Mesothelial cell of epicardium (in vitro differentiated cells): Measurements from ENCODE around the gene PHIP. TPM values are rescaled to one million over a fixed set of nuclear protein-coding genes. Genes with fewer than 3 reads are reported as not detected.

Experiments
- DNase-seq, 2 experiments: peaks; one replicate each; pipeline ENCODE4 v3.0.0; 2021; ENCODE audit warnings: low spot score in 2 of 2; ENCODE audit not compliant: unreplicated experiment in 2 of 2
- H3K27ac Mint-ChIP-seq: 2 replicates; pipeline ENCODE4 v1.8.0; 2021; ENCODE audit warnings: mixed read lengths
- H3K27me3 Mint-ChIP-seq: 2 replicates; pipeline ENCODE4 v1.8.0; 2021; ENCODE audit warnings: low read depth, mixed read lengths
- H3K36me3 Mint-ChIP-seq: 2 replicates; pipeline ENCODE4 v1.8.0; 2021; ENCODE audit warnings: mixed read lengths
- H3K4me1 Mint-ChIP-seq: 2 replicates; pipeline ENCODE4 v1.8.0; 2021; ENCODE audit warnings: mixed read lengths
- H3K4me3 Mint-ChIP-seq: 2 replicates; pipeline ENCODE4 v1.8.0; 2021; ENCODE audit warnings: mild to moderate bottlenecking, moderate library complexity, mixed read lengths
- H3K9me3 Mint-ChIP-seq: 2 replicates; pipeline ENCODE4 v1.8.0; 2021; ENCODE audit warnings: mixed read lengths
- total RNA-seq: library from RNA; stranded (reverse); gene quantifications from 3 replicates; pipeline ENCODE4 v1.2.1, GENCODE V29; 2021
- TF ChIP-seq, protein P1 (sequence below): fragments of 200-600 bp; sonication (generic); IDR thresholded peaks from one replicate; pipeline ENCODE4 v1.5.0; 2021; ENCODE audit warnings: antibody characterized with exemption; ENCODE audit not compliant: unreplicated experiment

The PHIP gene
- total RNA-seq, 1 donor from 2014 or later = 46.9 TPM

DNA sequence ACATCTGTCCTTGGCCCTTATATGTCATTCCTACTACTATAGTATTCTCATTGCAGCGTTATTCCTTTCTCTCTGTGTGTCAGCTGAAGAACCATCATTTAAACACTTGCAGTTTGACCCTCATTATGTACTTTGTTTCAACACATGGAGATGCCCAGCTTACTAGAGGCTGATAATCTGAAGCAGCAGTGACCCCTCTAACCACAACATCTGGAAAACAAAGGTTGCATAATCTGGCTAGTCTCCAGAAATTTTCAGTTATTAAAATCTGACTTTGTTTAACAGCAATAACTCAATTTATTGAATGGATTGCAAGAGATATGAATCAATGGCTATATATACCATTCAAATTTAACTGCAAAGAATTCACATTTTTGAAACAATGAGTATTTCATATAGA lies 6.6 kb upstream of the PHIP start:
- no peak overlapping the region for H3K4me3 Mint-ChIP-seq
- H3K27ac Mint-ChIP-seq = no peak overlapping the region
- peaks cover 2% of the 10 kb centered on the region for H3K4me1 Mint-ChIP-seq
- H3K27me3 Mint-ChIP-seq = peaks cover 6% of the 10 kb centered on the region
- DNase-seq = no peak
- TF ChIP-seq, protein P1, sequence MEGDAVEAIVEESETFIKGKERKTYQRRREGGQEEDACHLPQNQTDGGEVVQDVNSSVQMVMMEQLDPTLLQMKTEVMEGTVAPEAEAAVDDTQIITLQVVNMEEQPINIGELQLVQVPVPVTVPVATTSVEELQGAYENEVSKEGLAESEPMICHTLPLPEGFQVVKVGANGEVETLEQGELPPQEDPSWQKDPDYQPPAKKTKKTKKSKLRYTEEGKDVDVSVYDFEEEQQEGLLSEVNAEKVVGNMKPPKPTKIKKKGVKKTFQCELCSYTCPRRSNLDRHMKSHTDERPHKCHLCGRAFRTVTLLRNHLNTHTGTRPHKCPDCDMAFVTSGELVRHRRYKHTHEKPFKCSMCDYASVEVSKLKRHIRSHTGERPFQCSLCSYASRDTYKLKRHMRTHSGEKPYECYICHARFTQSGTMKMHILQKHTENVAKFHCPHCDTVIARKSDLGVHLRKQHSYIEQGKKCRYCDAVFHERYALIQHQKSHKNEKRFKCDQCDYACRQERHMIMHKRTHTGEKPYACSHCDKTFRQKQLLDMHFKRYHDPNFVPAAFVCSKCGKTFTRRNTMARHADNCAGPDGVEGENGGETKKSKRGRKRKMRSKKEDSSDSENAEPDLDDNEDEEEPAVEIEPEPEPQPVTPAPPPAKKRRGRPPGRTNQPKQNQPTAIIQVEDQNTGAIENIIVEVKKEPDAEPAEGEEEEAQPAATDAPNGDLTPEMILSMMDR = no peak
- no peaks in the 10 kb centered on the region for H3K36me3 Mint-ChIP-seq
- H3K9me3 Mint-ChIP-seq = no peaks in the 10 kb centered on the region

DNA sequence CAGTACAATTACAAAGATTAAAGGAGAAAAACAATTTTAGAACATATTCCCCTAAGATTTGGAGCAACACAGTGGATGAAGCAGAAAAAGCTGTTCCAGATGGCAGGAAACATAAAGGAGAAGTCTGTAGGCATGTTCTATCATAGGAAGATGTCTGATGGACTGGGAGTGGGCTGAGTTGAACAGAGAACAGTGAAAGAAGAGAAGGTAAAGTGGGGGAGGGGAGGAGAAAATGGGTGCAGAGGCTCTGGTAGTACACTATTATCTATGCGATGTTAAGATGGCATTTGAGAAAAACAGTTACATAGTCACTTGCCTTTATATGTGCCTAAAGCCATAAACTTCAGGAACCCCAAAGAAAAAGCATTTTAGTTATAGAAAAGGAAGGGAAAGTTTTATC lies 4.2 kb upstream of the PHIP start:
- TF ChIP-seq, protein P1 = no peak
- Mint-ChIP-seq H3K9me3 (no peaks in the 10 kb centered on the region), H3K27me3 (peaks cover 3% of the 10 kb centered on the region), H3K4me3 (no peak overlapping the region), H3K4me1 (peaks cover 10% of the 10 kb centered on the region), H3K27ac (no peak overlapping the region), H3K36me3 (no peaks in the 10 kb centered on the region)
- no peak for DNase-seq

DNA sequence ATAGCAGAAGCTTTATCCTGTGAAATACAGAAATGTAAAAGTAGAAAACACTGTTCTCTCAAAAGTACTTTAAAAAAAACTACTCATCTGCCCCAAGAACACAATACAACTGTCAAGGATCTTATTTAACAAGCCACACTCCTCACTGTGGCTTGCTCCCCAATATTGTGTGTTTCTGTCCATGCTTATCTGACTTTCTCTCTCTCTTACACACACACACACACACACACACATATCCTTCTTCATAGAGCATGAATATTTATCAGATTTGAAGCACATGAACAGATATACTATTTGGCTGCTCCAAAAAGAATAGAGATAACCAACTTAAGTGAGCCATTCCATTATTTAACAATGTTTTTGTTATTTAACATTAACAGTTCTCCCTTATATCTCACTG lies 3.6 kb upstream of the PHIP start:
- no peak for DNase-seq
- H3K36me3 Mint-ChIP-seq = no peaks in the 10 kb centered on the region
- H3K4me1 Mint-ChIP-seq = peaks cover 10% of the 10 kb centered on the region
- H3K27ac Mint-ChIP-seq = no peak overlapping the region
- H3K27me3 Mint-ChIP-seq = peaks cover 3% of the 10 kb centered on the region
- no peaks in the 10 kb centered on the region for H3K9me3 Mint-ChIP-seq
- no peak overlapping the region for H3K4me3 Mint-ChIP-seq
- TF ChIP-seq, protein P1 = no peak

DNA sequence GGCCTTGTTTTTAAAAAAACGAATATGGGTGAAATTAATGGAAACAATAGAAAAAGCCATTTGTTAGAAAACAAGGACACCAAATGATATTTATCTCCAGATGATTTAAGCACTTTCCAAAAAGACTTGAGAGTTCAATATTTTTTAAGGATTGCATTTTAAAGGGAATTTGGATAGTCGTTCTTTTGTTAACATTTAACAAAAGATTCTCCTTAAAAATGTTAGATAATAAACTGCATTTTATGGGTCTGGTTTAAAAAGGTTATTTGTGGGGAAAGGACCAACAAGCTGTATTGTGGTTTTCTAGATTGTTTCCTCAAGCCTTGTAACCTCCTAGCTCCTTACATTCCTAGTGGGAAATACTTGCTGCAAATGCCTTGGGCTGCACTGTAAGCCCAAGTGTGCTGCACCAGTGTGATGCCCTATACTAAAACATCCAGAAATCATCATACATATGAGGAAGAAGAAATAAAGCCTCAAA lies 1.5 kb upstream of the PHIP start:
- Mint-ChIP-seq H3K27me3 (peaks cover 3% of the 10 kb centered on the region), H3K4me1 (peaks cover 29% of the 10 kb centered on the region), H3K36me3 (no peaks in the 10 kb centered on the region), H3K4me3 (peak overlapping the region; percentile 86), H3K9me3 (no peaks in the 10 kb centered on the region), H3K27ac (peak overlapping the region; percentile 94)
- no peak for DNase-seq
- TF ChIP-seq, protein P1 = no peak

DNA sequence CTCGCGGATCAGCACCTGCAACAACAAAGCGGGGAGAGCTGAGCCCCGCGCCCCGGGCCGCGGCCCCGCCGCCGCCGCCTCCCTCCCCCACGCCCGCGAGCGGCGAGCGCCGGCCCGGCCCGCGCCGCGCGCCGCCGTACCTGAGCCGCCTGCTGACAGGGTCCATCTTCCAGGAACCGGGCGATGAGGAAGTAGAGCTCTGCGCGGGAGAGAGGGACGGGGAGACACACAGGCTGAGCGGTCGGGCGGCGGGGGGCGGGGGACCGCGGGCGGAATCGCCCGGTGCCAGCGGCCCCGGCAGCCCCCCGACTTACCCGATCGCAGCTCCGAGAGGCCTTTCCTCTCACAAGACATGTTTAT lies 359 bp downstream of the PHIP start:
- Mint-ChIP-seq H3K4me3 (peak overlapping the region; percentile 86), H3K27me3 (no peaks in the 10 kb centered on the region), H3K9me3 (no peaks in the 10 kb centered on the region), H3K27ac (peak overlapping the region; percentile 94), H3K36me3 (peaks cover 3% of the 10 kb centered on the region), H3K4me1 (peaks cover 35% of the 10 kb centered on the region)
- TF ChIP-seq, protein P1 = no peak
- no peak for DNase-seq
